ENCODE measurements around the gene SATB1. TPM values are rescaled to one million over a fixed set of nuclear protein-coding genes. Genes with fewer than 3 reads are reported as not detected.

Gene SATB1
- total and polyA plus RNA-seq, 2 of the 8 experiments (the other 6 are each of a cell fraction or from before 2014, with no cell fraction given): 18.8 to 28.0 TPM

DNA sequence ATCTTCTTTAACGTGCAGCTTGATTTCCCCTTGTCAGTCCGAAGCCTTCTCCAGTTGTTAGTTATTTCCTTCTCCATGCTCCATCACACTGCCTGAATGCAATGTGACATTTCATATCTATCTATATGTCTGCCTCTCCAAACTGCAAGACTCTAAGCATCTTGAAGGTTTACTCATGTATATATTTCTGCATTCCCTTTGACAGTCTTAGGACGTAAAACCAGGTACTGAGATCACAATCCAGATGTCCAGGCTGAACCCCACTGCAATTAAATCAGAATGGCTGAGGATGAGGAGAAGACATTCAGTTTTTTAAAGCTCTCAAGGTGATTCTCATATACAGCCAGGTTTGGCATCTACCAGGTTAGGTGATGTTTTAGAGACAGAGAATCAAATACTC lies 6.1 kb upstream of the SATB1 start:
- no peak overlapping the region for H2BK20ac ChIP-seq (ENCODE audit: low read length)

More for the DNA sequence above, 6.1 kb upstream of the SATB1 start:
- ChIA-PET CTCF (ENCODE audit: partially characterized antibody) (interaction anchor here (0.7 kb wide), 1 partner anchor 328 kb away, joined by 3 read pairs; no protein-coding TSS in a partner anchor), POLR2A (ENCODE audit: partially characterized antibody) (interaction anchor here (0.9 kb wide), 1 partner anchor 13 kb away, joined by 3 read pairs; no protein-coding TSS in a partner anchor)
- WGBS, 2 experiments (ENCODE audit: extremely low coverage in 1 of 2, insufficient coverage in 1 of 2, insufficient read length in 1 of 2, insufficient replicate concordance in 2 of 2, low coverage in 1 of 2, low lambda C conversion rate in 2 of 2, missing lambda C conversion rate in 1 of 2): 72% methylated on average over 3 of the region's 3 CpGs; no CpG with 5 or more reads in 1 of the 2 experiments
- Histone ChIP-seq H3K27me3 (replicated peaks in 1 of 4; ENCODE audit: control insufficient read depth in 3 of 4, extremely low read depth in 1 of 4, insufficient read depth in 3 of 4, low read length in 3 of 4) (no peaks in the 10 kb centered on the region), H2BK12ac (ENCODE audit: low read depth, low read length) (no peak overlapping the region), H2AFZ (ENCODE audit: low read length) (no peak overlapping the region), H4K5ac (ENCODE audit: insufficient read length, low read depth, low read length) (no peak overlapping the region), H3K9ac (replicated peaks in 1 of 4; ENCODE audit: extremely low read depth in 1 of 4, low read depth in 3 of 4, low read length in 3 of 4) (no peak overlapping the region), H3K79me2 (ENCODE audit: control insufficient read depth in 1 of 2, insufficient read depth in 2 of 2, low read length in 2 of 2) (no peaks in the 10 kb centered on the region), H3K27ac (ENCODE audit: low read depth, low read length) (no peak overlapping the region), H3K4me2 (ENCODE audit: insufficient read depth in 1 of 2, low read depth in 2 of 2, low read length in 2 of 2) (no peak overlapping the region), H3K36me3 (ENCODE audit: control insufficient read depth in 2 of 4, insufficient read depth in 4 of 4, low read length in 3 of 4) (no peaks in the 10 kb centered on the region), H4K20me1 (replicated peaks in 1 of 2; ENCODE audit: control insufficient read depth in 1 of 2, insufficient read depth in 2 of 2, low read length in 2 of 2) (no peaks in the 10 kb centered on the region), H2BK15ac (ENCODE audit: low read length) (no peak overlapping the region), H3K18ac (ENCODE audit: extremely low read depth, low read length) (no peak overlapping the region), H4K91ac (replicated peaks; ENCODE audit: insufficient read length, low read length) (no peak overlapping the region), H3K56ac (replicated peaks; ENCODE audit: insufficient read length, low read depth, low read length) (no peak overlapping the region), H2BK5ac (ENCODE audit: low read depth, low read length) (no peak overlapping the region), H3K23me2 (ENCODE audit: low read depth, low read length) (no peaks in the 10 kb centered on the region), H3K23ac (ENCODE audit: insufficient read length) (no peak overlapping the region), H2AK5ac (ENCODE audit: low read depth, low read length) (no peak overlapping the region), H4K8ac (ENCODE audit: extremely low read depth, insufficient read depth, low read length) (no peak overlapping the region), H3K4me3 (ENCODE audit: extremely low read depth in 1 of 4, insufficient read depth in 2 of 4, low read depth in 3 of 4, low read length in 4 of 4) (no peak overlapping the region), H3K4ac (replicated peaks; ENCODE audit: insufficient read length, low read depth, low read length) (no peak overlapping the region), H3K9me3 (ENCODE audit: insufficient read depth in 2 of 2, low read depth in 1 of 2, low read length in 1 of 2) (no peaks in the 10 kb centered on the region), H3K79me1 (ENCODE audit: low read depth, low read length) (no peaks in the 10 kb centered on the region), H3K4me1 (replicated peaks in 1 of 4; ENCODE audit: control insufficient read depth in 3 of 4, insufficient read depth in 4 of 4, low read length in 3 of 4) (peaks cover 0 to 14% (median 1%) of the 10 kb centered on the region in 4 experiments; a peak in 3 of 7 replicates), H3K14ac (ENCODE audit: insufficient read length) (no peak overlapping the region), H2BK120ac (replicated peaks; ENCODE audit: low read depth, low read length) (no peak overlapping the region)
- no peak for FAIRE-seq
- DNase-seq (ENCODE audit: low read depth in 1 of 2, low spot score in 2 of 2): no peak
- TF ChIP-seq, protein P1, sequence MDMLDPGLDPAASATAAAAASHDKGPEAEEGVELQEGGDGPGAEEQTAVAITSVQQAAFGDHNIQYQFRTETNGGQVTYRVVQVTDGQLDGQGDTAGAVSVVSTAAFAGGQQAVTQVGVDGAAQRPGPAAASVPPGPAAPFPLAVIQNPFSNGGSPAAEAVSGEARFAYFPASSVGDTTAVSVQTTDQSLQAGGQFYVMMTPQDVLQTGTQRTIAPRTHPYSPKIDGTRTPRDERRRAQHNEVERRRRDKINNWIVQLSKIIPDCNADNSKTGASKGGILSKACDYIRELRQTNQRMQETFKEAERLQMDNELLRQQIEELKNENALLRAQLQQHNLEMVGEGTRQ (IDR thresholded peaks at IDR 0.05; ENCODE audit: low read length): no peak
- TF ChIP-seq, protein P2, sequence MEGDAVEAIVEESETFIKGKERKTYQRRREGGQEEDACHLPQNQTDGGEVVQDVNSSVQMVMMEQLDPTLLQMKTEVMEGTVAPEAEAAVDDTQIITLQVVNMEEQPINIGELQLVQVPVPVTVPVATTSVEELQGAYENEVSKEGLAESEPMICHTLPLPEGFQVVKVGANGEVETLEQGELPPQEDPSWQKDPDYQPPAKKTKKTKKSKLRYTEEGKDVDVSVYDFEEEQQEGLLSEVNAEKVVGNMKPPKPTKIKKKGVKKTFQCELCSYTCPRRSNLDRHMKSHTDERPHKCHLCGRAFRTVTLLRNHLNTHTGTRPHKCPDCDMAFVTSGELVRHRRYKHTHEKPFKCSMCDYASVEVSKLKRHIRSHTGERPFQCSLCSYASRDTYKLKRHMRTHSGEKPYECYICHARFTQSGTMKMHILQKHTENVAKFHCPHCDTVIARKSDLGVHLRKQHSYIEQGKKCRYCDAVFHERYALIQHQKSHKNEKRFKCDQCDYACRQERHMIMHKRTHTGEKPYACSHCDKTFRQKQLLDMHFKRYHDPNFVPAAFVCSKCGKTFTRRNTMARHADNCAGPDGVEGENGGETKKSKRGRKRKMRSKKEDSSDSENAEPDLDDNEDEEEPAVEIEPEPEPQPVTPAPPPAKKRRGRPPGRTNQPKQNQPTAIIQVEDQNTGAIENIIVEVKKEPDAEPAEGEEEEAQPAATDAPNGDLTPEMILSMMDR (IDR thresholded peaks at IDR 0.05; ENCODE audit: control extremely low read depth in 1 of 3, insufficient read depth in 1 of 3, low read depth in 1 of 3, low read length in 3 of 3): no peak
- TF ChIP-seq, protein P3, sequence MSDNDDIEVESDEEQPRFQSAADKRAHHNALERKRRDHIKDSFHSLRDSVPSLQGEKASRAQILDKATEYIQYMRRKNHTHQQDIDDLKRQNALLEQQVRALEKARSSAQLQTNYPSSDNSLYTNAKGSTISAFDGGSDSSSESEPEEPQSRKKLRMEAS (IDR thresholded peaks at IDR 0.05): no peak

Measured in H1 (cell line).